NCI-H2196 treated with DMSO at 0.1 percent for 48 hours (cell line): ENCODE measurements around the gene TEDC2.
A peak's percentile ranks its signal among the peaks of the same experiment; 100 is the strongest.
"Not testable (repeated sequence)": the region's sequence is repeated elsewhere in the genome, so short reads cannot be mapped to it uniquely, and the experiment has no call there.

ENCODE experiments used
- DNase-seq: peaks from one replicate; lab custom pipeline; 2025; ENCODE audit not compliant: unreplicated experiment; lab: John Stamatoyannopoulos, UW

Gene TEDC2

GRCh38 chr16:2476345-2476720 is 16.4 kb downstream of the TEDC2 start:
- DNase-seq = no peak

- DNase-seq = no peak
Observed at GRCh38 chr16:2476741-2477140, 16.8 kb downstream of the TEDC2 start.

DNA sequence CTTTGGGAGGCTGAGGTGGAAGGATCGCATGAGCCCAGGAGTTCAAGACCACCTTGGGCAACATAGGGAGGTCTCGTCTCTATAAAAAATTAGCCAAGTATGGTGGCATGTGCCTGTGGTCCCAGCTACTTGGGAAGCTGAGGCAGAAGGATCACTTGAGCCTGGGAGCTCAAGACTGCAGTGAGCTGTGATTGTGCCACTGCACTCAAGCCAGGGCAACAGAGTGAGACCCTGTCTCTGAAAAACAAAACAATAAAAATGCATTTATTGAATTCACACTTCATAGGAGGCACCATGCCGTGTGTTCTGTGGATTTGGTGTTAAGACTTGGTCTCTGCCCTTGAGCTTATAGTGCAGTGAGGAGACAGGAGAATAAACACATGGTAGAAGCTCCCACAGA is 17.4 kb downstream of the TEDC2 start:
- no peak for DNase-seq

DNA sequence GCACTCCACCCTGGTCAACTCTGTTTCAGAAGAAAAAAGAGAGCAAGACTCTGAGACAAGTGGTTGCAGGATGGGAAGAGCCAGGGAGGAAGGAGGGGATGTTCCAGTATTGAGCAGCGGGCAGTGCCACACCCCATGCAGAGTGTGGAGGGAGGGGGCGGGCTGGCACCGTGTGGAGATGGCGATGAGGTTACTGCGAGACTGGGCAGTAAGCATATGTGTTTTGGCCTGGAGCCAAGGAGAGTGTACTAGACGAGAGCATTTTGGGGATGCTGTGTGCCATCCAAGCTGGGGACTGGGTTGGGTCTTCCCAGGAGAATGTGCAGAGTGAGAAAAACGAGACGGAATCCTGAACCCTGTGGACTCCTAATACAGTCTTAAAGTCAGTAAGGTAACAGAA is 18.4 kb downstream of the TEDC2 start:
- DNase-seq = no peak

DNA sequence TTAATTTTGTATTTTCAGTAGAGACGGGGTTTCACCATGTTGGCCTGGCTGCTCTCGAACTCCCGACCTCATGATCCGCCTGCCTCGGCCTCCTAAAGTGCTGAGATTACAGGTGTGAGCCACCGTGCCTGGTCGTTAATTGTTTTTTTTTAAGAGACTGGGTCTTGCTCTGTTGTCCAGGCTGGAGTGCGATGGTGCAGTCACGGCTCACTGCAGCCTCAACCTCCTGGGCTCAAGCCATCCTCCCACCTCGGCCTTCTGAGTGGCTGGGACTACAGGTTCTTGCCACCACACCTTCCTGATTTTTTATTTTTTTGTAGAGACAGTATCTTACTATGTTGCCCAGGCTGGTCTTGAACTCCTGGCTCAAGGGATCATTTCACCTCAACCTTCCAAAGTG is 20.1 kb downstream of the TEDC2 start:
- not testable (repeated sequence) for DNase-seq

- DNase-seq = no peak
Observed at GRCh38 chr16:2480948-2481347, 21.0 kb downstream of the TEDC2 start.

DNA sequence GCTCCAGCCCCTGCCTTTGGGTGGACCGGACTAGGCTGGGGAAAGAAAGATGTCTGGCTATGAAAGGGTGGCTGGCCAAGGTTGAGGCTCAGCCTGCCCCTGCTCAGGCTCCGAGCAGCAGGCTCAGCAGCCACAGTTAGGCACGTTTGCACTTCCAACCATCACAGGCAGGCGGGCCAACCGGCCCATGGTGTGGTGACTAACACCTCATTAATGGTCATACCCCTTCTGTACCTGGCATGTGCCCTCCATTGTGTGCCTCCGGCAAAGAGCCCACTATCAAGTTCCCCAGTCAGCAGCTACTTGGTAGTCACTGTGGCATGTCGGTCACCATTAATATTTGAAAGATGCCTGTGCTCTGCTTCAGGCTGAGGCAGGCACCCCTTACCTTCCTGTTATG is 21.8 kb downstream of the TEDC2 start:
- no peak for DNase-seq

DNA sequence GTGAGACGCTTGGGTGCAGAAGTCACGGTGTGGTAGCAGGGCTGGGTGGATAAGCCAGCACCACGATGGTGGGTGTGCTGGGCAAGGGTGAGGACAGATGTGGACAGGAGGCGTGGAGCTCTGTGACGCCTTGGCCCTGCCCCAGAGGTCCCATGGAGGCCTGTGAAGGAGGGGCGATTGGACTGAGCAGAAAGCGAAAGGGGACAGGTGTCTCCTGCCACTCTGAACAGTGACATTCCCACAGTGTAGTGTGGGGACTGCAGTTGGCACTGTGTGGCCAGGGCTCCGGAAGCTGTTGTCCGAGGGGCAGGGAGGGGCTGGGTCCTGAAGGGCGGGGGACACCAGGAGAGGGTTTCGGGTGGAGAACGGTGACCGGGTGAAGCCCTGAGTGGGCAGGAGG is 22.3 kb downstream of the TEDC2 start:
- DNase-seq = no peak

GRCh38 chr16:2482708-2483534 is 23.0 kb downstream of the TEDC2 start:
- peak; percentile 76 for DNase-seq

- no peak for DNase-seq
Observed at GRCh38 chr16:2483939-2484897, 24.3 kb downstream of the TEDC2 start.

DNA sequence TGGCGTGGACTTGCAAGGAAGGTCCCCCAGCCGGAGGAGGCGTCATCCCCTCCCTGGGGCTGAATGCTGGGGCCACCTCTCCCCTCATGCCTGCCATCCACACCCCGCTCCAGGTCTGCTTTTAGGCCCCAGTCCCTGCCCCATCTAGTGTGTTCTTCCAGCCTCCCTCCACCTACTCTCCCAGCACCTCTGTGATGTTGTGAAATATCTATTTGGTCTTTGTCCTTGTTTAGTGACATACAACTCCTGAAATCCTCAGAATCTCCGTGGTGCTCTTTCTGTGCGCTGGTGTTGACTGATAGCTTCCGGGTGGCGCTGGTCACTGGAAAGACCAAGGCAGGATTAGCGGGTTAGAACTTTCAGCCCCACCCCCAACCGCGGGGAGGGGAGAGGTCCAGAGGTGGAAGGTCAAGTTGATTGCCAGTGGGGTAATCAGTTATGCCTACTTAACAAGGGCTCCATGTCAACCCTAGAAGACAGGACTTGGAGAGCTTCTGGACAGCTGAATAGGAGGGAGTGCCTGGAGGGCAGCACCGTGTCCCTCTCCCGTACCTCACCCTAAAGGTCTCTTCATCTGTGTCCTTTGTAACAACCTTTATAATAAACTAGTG is 25.1 kb downstream of the TEDC2 start:
- no peak for DNase-seq

- DNase-seq = no peak
Observed at GRCh38 chr16:2485811-2486507, 26.1 kb downstream of the TEDC2 start.

GRCh38 chr16:2486645-2487516 is 27.0 kb downstream of the TEDC2 start:
- no peak for DNase-seq

DNA sequence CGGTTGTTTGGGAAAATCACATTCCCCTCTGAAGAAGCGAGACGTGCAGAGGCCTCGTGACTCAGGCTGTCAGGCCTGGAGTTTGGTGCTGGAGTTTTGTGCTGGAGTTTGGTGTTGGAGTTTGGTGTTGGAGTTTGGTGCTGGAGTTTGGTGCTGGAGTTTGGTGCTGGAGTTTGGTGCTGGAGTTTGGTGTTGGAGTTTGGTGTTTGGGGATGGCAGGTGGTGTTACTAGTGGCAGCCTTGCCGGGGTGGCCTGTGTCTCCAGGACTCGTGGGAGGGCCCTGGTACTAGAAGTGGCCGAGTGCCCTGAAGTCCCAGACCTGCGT is 27.6 kb downstream of the TEDC2 start:
- DNase-seq = no peak

DNA sequence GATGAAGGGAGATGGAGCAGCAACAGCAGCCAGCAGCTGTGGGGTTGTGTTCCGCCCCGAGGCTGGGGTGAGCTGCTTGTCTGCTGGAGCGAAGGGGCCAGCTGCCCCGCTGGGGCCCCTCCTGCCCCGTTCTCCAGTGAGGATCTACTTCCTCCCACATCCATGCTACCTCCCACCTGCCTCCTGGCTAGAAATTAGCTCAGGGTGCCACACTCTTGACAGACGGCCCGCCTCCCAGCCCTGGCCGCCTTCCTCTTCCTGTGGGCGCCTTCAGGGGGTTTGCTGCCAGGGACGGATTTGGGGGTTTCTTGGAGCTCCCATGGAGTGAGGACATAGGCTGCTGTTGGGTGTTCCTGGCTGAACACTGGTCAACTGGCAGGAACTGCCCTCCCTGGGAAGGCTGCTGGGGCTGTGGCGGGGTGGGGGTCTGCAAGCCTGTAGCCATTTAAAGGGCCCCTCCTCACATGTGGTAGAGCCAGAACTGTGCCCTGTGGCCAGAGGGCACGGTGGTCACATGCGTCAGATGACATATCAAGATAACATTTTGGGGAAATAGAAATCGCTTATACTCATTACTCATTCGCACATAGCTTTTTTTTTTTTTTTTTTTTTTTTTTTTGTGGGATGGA is 28.1 kb downstream of the TEDC2 start:
- DNase-seq = no peak

- no peak for DNase-seq
Observed at GRCh38 chr16:2489581-2489980, 29.7 kb downstream of the TEDC2 start.

- peak; percentile 45 for DNase-seq
Observed at GRCh38 chr16:2490190-2491105, 30.5 kb downstream of the TEDC2 start.

- no peak for DNase-seq
Observed at GRCh38 chr16:2492292-2492691, 32.4 kb downstream of the TEDC2 start.

DNA sequence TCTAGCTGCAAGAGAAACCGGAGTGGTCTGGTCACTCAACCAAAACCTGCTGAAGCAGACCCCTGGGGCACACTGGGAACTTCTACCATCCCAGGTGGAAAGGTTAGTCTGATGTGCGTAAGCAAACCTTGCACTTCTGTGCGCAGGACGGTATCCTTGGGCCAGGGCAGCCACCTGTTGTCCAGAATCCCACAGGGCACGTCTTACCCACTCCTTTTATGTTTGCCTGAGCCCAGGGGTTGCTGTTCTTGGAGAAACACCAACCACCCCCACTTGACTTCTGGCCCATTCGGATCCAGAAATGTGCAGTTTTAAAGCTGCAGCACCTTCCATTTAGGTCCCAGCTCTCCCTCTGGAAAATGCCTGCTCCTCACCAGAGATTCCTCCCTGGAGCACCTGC is 33.7 kb downstream of the TEDC2 start:
- DNase-seq = no peak
